Measurements from ENCODE around the gene ZNF101.
A peak's percentile ranks its signal among the peaks of the same experiment; 100 is the strongest.
"Not testable (repeated sequence)": the region's sequence is repeated elsewhere in the genome, so short reads cannot be mapped to it uniquely, and the experiment has no call there.

The ZNF101 gene

DNA sequence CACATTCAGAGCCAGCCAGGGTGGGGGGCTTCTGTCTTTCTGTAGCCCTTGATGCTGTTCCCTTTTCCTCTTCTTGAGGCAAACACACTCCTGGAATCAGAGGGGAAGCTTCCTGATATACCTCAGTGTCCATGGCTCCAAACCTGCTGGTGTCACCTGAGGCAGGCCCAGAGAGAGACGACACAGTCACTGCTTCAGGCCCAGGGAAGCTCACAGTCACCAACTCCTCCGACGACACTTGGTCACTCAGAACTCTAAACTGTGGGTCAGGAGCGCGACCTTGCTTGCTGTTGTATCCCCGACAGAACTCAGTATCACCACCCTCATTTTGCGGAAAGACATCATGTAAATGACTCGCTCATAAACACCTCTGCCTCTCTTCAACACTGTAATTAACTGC, 6.3 kb upstream of the ZNF101 start:
- DNase-seq = no peak

DNA sequence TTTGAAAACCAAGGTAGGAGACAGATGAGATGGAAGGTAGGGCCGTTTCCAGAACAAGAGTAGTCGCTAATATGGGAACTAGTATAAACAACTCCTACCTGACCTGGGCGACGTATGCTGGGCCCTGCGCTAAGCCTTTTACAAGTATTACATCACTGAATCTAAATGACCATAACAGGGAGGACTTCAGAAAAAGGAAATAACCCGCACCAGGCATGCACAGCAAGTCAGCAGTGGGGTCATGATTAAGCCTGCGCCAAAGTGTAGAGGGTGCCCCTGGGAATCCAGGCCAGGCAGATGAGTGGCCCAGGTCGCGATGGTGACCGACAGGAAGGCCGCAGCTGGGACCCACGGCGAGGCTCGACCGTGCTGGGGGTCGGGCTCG, 5.8 kb upstream of the ZNF101 start:
- DNase-seq = no peak

DNA sequence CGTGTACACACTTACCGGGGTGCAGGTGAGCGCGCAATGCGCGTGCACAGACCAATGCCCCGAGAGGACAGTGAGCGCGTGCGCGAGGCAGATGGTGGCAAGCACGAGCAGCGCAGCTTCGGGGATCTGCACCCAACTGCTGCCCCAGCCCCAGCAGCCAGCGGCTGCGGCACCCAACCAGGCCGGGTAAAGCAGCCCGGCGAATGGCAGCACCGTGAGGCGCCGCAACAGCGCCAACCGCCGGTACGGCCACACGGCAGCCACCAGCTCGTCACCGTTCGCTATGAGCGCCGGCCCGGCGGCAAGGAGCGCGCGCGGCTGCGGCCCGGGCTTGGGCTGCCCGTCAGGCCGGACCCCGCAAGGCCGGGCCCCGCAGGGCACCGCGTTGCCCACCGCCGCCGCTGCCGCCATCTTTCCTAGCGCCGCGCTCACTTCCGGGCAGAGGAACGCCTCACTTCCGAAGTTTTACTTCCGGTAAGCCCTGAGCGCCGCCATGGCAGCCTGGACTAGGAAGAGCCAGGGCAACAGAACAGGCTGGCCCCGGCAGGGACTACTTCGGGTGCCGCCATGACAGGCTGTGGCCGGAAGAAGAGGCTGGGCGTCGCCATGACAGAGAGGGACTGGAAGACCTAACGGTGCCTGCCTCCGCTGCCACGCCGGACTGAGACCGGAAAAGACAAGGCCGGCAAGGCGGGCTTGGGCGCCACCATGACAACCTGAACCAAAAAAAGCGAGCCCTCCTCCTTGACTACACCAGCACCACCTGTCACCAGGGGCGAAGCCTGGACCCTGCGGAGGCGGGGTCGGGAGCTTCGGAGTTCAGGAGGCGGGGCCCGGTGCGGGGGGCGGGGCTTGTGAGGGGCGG, 5.2 kb upstream of the ZNF101 start, which contains the start of gene ATP13A1:
TSS of gene ATP13A1 (minus strand) at position 421 of the 865 bp plus-strand sequence. CDS start at position 411, 10 bp downstream.
- DNase-seq = peak; percentile 99

DNA sequence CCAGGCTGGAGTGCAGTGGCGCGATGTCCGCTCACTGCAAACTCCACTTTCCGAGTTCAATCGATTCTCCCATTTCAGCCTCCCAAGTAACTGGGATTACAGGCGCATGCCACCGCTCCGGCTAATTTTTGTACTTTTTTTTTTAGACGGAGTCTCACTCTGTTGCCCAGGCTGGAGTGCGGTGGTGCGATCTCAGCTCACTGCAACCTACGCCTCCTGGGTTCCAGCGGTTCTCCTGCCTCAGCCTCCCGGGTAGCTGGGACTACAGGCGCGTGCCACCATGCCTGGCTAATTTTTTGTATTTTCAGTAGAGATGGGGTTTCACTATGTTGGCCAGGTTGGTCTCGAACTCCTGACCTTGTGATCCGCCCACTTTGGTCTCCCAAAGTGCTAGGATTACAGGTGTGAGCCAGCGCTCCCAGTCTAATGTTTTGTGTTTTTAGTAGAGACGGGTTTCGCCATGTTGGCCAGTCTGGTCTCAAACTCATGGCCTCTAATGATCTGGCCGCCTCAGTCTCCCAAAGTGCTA, 3.2 kb upstream of the ZNF101 start:
- DNase-seq = not testable (repeated sequence)

DNA sequence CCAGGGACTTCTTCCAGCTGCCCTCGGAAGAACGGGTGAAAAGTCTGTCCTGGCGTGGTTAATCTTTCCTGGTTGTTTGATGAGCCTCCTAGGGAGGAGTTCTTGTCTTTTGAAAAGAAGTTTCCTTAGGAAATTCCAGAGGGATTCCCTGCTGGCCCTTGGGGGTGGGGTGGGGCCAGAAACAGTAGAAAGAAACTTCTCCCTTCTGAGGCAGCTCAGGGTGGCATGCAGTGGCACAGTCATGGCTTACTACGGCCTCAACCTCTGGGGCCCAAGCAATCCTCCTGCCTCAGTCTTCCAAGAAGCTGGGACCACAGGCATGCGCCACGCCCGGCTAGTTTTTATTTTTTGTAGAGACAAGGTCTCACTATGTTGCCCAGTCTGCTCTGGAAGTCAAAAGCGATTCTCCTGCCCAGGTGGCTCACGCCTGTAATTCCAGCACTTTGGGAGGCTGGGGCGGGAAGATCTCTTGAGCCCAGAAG, 1.5 kb downstream of the ZNF101 start:
- DNase-seq = no peak

DNA sequence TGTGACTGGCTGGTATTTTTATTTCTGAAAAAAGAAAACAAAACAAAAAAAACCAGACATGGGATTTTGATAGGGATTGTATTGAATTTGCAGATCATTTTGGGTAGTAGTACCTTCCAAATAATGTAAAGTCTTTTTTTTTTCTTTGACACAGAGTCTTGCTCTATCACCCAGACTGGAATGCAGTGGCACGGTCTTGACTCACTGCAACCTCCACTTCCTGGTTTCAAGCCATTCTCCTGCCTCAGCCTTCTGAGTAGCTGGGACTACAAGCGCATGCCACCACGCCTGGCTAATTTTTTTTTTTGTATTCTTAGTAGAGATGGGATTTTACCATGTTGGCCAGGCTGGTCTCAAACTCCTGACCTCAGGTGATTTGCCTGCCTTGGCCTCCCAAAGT, 4.2 kb downstream of the ZNF101 start:
- no peak for DNase-seq

DNA sequence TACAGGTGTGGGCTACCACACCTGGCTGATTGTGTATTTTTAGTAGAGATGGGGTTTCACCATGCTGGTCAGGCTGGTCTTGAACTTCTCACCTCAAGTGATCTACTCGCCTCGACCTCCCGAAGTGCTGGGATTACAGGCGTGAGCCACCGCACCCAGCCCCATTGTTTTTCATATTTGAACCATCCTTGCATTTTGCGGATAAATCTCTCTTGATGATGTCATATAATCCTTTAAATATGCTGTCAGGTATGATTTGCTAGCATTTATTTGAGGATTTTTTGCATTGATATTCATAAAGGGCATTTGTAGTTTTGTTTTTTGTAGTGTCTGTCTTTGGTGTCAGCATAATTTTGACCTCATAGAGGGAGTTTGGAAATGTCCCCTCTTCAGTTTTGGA, 5.7 kb downstream of the ZNF101 start:
- no peak for DNase-seq

DNA sequence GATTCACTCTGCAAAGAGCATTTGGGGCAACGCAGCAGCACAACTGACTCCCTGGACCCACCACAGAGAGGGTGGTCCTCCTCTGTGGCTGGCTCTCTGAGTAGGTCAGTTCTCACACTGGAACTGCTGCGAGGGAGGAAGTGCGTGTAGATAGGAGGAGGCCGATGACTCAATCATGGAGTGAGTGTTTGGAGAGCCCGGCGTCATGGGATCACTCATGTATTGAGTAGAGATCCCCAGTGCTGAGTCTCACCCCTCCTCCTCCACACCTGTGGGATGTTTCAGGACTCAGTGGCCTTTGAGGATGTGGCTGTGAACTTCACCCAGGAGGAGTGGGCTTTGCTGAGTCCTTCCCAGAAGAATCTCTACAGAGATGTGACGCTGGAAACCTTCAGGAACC, 8.9 kb downstream of the ZNF101 start:
- DNase-seq = no peak

DNA sequence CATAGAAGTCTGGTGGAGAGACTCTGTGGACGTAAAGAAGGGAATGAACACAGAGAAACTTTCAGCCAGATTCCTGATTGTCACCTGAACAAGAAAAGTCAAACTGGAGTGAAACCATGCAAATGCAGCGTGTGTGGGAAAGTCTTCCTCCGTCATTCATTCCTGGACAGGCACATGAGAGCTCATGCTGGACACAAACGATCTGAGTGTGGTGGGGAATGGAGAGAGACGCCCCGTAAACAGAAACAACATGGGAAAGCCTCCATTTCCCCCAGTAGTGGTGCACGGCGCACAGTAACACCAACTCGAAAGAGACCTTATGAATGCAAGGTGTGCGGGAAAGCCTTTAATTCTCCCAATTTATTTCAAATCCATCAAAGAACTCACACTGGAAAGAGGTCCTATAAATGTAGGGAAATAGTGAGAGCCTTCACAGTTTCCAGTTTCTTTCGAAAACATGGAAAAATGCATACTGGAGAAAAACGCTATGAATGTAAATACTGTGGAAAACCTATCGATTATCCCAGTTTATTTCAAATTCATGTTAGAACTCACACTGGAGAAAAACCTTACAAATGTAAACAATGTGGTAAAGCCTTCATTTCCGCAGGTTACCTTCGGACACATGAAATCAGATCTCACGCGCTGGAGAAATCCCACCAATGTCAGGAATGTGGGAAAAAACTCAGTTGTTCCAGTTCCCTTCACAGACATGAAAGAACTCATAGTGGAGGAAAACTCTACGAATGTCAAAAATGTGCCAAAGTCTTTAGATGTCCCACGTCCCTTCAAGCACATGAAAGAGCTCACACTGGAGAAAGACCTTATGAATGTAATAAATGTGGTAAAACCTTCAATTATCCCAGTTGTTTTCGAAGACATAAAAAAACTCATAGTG, 10.8 kb downstream of the ZNF101 start:
- DNase-seq = no peak

DNA sequence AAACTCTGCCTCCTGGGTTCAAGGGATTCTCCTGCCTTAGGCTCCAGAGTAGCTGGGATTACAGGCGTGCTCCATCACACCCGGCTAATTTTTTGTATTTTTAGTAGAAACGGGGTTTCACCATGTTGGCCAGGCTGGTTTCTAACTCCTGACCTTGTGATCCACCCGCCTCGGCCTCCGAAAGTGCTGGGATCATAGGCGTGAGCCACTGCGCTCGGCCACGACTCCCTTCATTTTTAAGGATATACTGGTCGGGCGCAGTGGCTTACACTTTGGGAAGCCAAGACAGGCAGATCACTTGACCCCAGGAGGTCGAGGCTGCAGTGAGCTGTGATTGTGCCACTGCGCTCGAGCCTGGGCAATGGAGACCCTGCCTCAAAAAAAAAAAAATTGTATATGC, 17.5 kb downstream of the ZNF101 start:
- DNase-seq = not testable (repeated sequence)

DNA sequence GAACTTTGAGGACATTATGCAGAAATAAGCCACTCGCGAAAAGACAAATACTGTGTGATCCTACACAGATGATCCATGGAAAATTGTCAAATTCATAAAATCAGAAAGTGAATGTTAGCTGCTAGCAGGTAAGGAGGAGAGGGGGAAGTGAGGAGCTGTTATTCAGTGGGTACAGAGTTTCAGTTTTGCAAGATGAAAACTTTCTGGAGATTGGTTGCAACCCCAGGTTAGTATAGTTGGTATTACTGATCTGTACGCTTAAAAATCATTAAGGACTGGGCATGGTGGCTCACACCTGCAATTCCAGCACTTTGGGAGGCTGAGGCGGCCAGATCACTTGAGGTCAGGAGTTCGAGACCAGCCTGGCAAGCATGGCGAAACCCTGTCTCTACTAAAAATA, 17.9 kb downstream of the ZNF101 start:
- DNase-seq = no peak

DNA sequence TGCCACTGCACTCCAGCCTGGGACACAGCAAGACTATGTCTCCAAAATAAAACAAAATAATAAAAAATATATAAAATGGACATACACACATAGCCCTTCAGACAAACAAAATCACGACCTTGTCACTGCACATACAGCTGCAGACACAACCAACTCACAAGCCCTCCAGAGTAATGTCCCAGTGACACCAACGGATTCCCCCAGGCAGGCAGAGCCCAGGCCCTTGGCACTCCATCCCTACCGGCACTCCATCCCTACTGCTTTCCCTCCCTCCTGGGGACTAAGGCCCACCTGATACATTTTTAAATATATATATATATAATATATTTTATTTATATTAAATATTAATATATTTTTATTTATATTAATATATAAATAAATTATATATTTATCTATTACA, 18.5 kb downstream of the ZNF101 start:
- no peak for DNase-seq

DNA sequence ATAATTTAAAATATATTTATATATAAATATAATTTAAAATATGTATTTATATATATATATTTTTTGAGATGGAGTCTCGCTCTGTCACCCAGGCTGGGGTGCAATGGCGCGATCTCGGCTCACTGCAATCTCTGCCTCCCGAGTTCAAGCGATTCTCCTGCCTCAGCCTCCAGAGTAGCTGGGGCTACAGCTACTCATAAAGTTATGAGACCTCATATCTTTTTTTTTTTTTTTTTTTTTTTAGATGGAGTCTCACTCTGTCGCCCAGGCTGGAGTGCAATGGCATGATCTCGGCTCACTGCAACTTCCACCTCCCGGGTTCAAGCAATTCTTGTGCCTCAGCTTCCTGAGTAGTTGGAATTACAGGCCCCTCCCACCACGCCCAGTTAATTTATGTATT, 20.4 kb downstream of the ZNF101 start:
- DNase-seq = not testable (repeated sequence)

DNA sequence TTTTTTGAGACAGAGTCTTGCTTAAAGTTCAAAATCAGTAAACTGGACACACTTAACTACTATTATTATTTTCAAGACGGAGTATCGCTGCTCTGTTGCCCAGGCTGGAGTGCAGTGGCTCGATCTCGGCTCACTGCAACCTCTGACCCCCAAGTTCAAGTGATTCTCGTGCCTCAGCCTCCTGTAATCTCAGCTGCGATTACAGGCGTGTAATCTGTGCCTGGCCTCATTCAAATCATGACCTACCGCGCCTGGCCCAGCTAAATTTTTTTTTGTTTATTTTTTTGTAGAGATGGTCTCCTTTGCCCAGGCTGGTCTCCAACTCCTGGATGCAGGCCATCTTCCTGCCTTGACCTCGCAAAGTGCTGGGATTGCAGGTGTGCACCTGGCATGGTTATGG, 23.0 kb downstream of the ZNF101 start:
- no peak for DNase-seq

DNA sequence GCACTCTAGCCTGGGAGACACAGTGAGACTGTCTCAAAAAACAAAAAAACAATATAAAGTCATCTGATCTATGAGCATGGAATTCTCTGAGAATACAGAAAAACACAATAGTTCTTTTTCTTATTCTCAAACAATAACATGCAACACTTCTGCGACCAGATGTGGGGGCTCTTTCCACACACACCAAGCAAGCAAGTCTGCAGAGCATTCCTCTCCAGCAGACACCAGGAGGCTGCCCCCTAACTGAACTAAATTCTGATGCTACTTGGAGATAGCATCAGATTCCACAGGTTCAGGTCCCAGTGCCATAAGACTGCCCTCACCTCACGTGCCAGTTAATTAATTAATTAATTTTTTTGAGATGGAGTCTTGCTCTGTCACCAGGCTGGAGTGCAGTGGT, 27.7 kb downstream of the ZNF101 start:
- no peak for DNase-seq

DNA sequence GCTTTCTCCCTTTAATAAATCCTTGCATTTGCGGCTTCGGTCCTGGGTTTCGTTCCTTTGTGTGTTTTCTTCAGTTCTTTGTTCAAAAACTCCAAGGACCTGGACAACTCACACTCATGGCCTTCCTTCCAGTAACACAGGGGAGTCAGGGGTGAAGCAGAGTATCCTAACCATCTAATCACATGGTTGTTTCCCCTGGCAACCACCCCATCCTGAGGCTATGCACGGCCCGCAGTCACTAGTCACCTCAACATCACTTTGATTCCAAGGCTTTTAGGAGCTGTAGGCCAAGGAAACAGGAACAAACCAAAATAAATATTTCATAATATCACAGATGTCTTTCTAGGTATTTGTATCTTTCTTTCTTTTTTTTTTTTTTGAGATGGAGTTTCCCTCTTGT, 28.9 kb downstream of the ZNF101 start:
- DNase-seq = no peak

DNA sequence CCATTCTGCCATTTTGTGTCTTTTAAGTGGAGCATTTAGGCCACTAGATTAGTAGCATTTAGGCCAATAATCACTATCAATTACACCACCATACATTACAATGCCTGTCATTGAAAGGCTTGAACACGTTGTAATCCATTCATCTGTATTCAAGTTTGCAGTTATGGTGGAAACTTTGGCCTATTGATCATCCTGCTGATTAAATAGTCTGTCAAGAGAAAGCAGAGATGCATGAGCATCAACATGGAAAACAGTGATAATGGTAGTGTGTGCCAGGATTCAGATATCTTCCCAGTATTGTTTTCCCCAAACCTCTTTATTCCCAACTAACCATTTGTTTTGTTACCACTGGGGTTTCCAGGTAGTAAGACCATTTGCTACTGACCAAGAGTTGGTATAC, 31.9 kb downstream of the ZNF101 start:
- not testable (repeated sequence) for DNase-seq

DNA sequence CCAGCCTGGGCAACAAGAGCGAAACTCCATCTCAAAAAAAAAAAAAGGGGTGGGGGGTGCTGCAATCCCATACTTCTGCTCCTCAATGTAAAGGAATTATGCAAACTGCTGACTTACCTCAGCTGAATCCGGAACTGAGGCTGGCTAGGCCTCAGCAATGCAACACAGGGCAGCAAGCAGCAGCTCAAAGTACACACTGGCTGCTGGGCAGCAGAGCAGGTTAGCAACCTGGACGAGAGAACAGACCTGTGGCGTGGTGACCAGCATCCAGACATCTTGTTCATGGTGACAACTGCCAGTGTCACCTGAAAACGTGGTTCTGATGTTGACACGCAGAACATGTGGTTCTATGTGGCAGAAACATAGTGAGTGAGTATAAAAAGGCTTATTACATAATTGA, 36.2 kb downstream of the ZNF101 start:
- DNase-seq = no peak

DNA sequence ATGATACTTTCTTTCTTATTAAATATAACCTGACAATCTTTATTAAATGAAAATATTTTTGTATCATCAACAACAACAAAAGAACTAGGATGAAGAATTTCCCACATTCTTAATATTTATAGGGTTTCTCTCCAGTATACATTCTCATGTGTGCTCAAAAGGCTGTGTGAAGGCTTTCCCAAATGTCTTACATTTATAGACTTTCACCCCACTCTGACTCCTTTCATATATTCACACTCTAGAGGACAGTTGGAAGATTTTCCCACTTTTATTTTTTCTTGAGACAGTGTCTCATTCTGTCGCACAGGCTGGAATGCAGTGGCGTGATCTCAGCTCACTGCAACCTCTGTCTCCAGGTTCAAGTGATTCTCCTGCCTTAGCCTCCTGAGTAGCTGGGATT, 41.9 kb downstream of the ZNF101 start:
- no peak for DNase-seq

DNA sequence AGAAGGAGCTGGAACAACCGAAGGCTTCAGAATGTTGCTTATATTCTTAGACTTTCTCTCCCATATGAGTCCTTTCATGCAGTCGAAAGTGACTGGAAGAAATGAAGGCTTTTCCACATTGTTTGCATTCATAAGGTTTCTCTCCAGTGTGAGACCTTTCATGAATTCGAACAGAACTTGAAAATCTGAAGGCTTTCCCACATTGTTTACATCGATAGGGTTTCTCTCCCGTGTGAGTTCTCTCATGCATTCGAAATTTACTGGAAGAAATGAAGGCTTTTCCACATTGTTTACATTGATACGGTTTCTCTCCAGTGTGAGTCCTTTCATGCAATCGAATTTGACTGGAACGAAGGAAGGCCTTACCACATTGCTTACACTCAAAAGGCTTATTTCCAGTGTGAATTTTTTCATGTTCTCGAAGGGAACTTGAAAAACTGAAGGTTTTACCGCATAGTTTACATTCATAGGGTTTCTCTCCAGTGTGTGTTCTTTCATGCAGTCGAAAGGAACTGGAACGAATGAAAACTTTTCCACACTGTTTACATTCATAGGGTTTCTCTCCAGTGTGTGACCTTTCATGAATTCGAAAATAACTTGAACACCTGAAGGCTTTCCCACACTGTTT, 42.8 kb downstream of the ZNF101 start:
- no peak for DNase-seq

DNA sequence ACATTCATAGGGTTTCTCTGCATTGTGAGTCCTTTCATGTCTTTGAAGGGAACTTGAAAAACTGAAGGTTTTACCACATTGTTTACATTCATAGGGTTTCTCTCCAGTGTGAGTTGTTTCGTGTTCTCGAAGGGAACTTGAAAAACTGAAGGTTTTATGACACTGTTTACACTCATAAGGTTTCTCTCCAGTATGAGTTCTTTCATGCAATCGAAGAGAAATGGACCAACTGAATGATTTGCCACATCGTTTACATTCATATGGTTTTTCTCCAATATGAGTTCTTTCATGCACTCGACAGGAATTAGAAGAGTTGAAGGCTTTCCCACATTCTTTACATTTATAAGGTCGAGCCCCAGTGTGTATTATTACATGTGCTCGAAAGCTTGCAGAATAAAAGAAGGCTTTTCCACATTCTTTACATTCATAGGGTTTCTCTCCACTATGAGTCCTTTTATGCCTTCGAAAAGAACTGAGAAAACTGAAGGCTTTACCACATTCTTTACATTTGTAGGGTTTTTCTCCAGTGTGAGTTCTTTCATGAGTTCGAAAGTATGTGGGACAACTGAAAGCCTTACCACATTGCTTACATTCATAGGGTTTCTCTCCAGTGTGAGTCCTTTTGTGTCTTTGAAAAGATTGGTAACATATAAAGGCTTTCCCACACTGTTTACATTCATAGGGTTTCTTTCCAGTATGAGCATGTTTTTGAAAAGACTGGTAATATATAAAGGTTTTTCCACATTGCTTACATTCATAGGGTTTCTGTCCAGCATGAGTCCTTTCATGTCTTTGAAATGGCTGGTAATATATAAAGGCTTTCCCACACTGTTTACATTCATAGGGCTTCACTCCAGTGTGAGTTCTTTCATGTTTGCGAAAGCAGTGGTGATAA, 43.5 kb downstream of the ZNF101 start:
- no peak for DNase-seq

DNA sequence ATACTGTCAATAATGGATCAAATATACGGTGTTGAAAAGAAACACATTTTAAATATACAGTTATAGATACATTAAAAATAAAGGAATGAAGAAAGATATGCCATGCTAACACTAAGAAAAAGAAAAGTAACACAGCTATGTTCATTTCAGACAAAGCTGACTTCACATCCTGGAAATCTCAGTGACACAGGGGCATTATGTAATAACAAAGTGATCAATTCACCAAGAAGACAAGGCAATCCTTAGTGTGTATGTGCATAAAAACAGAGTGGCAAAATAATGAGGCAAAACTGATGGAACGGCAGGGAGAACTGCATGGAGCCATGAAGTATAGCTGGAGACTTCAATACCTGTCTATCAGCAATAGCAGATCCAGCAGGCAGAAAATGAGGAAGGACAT, 51.2 kb downstream of the ZNF101 start:
- no peak for DNase-seq
